VCaP (cell line): ENCODE data around the gene GAD1.

Experiments
- H3K27ac ChIP-seq: fragments of 450-650 bp; 2 replicates; pipeline ENCODE4 v1.5.1; 2017
- TF ChIP-seq, protein P1 (sequence below): fragments of 450-650 bp; conservative IDR thresholded peaks from 2 replicates; pipeline ENCODE4 v1.5.1; 2017; ENCODE audit warnings: mild to moderate bottlenecking, moderate library complexity

GAD1 gene

GRCh38 chr2:170816504-170817092, at the start of gene GAD1:
Gene GAD1 (plus strand): TSS chr2:170816887. CDS start chr2:170818592, 1,705 bp downstream.
- peak within 1 kb of the TSS; percentile 71 for H3K27ac ChIP-seq
- TF ChIP-seq, protein P1, sequence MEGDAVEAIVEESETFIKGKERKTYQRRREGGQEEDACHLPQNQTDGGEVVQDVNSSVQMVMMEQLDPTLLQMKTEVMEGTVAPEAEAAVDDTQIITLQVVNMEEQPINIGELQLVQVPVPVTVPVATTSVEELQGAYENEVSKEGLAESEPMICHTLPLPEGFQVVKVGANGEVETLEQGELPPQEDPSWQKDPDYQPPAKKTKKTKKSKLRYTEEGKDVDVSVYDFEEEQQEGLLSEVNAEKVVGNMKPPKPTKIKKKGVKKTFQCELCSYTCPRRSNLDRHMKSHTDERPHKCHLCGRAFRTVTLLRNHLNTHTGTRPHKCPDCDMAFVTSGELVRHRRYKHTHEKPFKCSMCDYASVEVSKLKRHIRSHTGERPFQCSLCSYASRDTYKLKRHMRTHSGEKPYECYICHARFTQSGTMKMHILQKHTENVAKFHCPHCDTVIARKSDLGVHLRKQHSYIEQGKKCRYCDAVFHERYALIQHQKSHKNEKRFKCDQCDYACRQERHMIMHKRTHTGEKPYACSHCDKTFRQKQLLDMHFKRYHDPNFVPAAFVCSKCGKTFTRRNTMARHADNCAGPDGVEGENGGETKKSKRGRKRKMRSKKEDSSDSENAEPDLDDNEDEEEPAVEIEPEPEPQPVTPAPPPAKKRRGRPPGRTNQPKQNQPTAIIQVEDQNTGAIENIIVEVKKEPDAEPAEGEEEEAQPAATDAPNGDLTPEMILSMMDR: no peak

GRCh38 chr2:170770008-170770605, 46.6 kb upstream of the GAD1 start, which contains the start of gene ERICH2:
Gene ERICH2 (plus strand): TSS chr2:170770378. CDS start chr2:170770682, 304 bp downstream.
- peak within 1 kb of the TSS; percentile 85 for H3K27ac ChIP-seq
- TF ChIP-seq, protein P1: peak; percentile 26; the same call in 1 of the 2 replicates

GRCh38 chr2:170770606-170771420, 45.9 kb upstream of the GAD1 start:
- TF ChIP-seq, protein P1: peak; percentile 8; the same call in 1 of the 2 replicates
- peak overlapping the region; percentile 85 for H3K27ac ChIP-seq

DNA sequence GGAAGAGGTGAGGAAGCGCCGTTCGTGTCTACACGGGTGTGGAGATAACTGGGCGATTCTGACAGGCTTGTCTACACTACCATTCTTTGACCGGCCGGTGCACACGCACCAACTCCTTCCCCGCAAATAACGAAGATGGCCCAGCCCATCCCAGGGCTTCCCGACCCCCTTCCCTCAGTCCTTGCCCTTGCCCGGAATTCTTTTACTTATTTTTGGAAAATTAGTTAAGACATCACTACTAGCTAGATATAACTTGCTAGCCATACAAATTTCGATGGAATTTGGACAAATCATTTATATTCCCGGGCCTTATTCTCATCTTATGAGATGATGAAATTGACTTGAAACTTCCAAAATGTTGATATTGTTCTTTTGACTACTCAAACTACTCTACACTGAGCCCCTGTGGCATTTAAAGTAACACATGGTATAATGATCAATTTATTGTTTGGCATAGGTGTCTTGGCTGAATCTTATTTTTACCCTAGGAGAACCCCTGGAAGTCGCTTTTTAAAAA, 45.2 kb upstream of the GAD1 start:
- peak overlapping the region; percentile 85 for H3K27ac ChIP-seq
- TF ChIP-seq, protein P1: no peak; the same call in 1 of the 2 replicates

DNA sequence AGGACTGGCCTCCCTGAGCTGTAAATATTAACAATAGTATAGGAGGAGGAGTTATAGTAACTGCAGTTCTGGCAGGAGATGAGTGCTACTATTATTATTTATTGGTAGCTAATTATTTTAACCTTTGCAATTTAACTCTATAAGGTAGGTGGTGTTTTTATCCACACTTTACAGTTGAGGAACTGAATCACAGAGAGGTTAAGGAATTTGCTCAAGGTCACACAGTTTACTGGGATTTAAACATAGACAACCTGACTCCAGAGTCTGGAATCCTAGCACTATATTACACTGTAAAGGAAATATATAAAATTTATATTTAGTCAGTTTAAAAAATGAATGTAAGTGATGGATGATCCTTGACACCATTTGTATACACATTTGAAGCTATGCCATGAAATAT, 44.4 kb upstream of the GAD1 start:
- TF ChIP-seq, protein P1: no peak
- no peak overlapping the region for H3K27ac ChIP-seq

- H3K27ac ChIP-seq: no peak overlapping the region
- TF ChIP-seq, protein P1: no peak
These were observed 42.6 kb upstream of the GAD1 start for GRCh38 chr2:170774074-170774473.

DNA sequence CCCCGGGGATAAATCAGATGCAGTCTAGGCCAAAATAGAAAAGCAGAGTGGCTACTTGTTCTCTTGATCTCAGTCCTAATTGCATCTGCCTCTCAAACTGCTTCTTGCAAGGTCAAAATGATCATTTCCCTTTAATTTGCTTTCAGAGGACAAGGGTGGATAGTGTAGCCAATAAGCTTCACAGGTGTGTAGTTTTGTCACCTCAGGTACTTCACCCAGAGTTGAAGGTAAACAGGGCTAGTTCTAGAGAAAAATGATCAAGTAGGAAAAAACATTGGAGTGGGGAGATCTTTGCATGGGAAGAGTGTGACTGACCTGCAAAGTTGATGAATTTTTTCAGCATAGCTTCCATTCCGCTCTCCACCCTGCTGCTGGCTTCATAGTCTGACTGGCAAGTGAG, 37.8 kb upstream of the GAD1 start:
- TF ChIP-seq, protein P1: no peak
- no peak overlapping the region for H3K27ac ChIP-seq
